HepG2 (cell line): ENCODE measurements around the gene TRIP6. TPM values are rescaled to one million over a fixed set of nuclear protein-coding genes. Genes with fewer than 3 reads are reported as not detected.

Experiments used
- AHR ChIP-seq: IDR thresholded peaks from 2 replicates; pipeline ENCODE4 v1.6.1; 2018; ENCODE audit warnings: missing genetic modification reagents, missing compliant biosample characterization
- CHD4 ChIP-seq: fragments of 200-600 bp; sonication (generic); IDR thresholded peaks from 2 replicates; pipeline ENCODE4 v1.7.0; 2017; ENCODE audit warnings: mild to moderate bottlenecking, low read length, borderline replicate concordance
- DMTF1 ChIP-seq: sonication (generic); formaldehyde crosslinking; IDR thresholded peaks from 2 replicates; pipeline ENCODE4 v1.4.0; 2020; ENCODE audit warnings: mild to moderate bottlenecking, missing genetic modification reagents
- GABPA ChIP-seq, 2 experiments: IDR thresholded peaks; 2 replicates each; pipeline ENCODE4 v1.6.1; 2011 to 2016; ENCODE audit warnings: low read depth in 2 of 2, low read length in 1 of 2, missing biosample characterization in 1 of 2, missing genetic modification characterization in 1 of 2
- MLLT10 ChIP-seq: sonication (generic); formaldehyde crosslinking; IDR thresholded peaks from 2 replicates; pipeline ENCODE4 v1.4.0; 2020; ENCODE audit warnings: missing genetic modification reagents
- PAF1 ChIP-seq: IDR thresholded peaks from 2 replicates; pipeline ENCODE4 v1.6.1; 2016; ENCODE audit warnings: missing genetic modification reagents, missing compliant biosample characterization
- PAX8 ChIP-seq: sonication (generic); formaldehyde crosslinking; IDR thresholded peaks from 2 replicates; pipeline ENCODE4 v1.8.0; 2022; ENCODE audit warnings: mild to moderate bottlenecking, missing genetic modification reagents, borderline replicate concordance
- RFX5 ChIP-seq: IDR thresholded peaks from 2 replicates; pipeline ENCODE4 v1.6.1; 2011; ENCODE audit warnings: low read depth, low read length, improper control_type of control experiment
- SETDB1 ChIP-seq: sonication (generic); formaldehyde crosslinking; IDR thresholded peaks from 2 replicates; pipeline ENCODE4 v1.5.1; 2020; ENCODE audit warnings: missing genetic modification reagents, mild to moderate bottlenecking, borderline replicate concordance
- TEAD2 ChIP-seq: sonication (generic); formaldehyde crosslinking; IDR thresholded peaks from 2 replicates; pipeline ENCODE4 v1.9.0; 2021; ENCODE audit warnings: missing genetic modification reagents
- U2AF2 ChIP-seq: fragments of 200-400 bp; formaldehyde crosslinking; IDR thresholded peaks from 2 replicates; pipeline ENCODE4 v1.6.1; 2017; ENCODE audit warnings: low read depth, mild to moderate bottlenecking, low read length
- ZNF24 ChIP-seq: fragments of 450-650 bp; IDR thresholded peaks from 2 replicates; pipeline ENCODE4 v1.6.1; 2017; ENCODE audit warnings: antibody characterized with exemption, mild to moderate bottlenecking
- ZNF430 ChIP-seq: sonication (generic); formaldehyde crosslinking; IDR thresholded peaks from 2 replicates; pipeline ENCODE4 v1.9.0; 2021; ENCODE audit warnings: mild to moderate bottlenecking, missing genetic modification reagents
- ZNF660 ChIP-seq: sonication (generic); formaldehyde crosslinking; IDR thresholded peaks from 2 replicates; pipeline ENCODE4 v1.5.1; 2020; ENCODE audit warnings: mild to moderate bottlenecking, low read depth, missing genetic modification reagents, borderline replicate concordance
- ZNF879 ChIP-seq: sonication (generic); formaldehyde crosslinking; IDR thresholded peaks from 2 replicates; pipeline ENCODE4 v1.8.1; 2023; ENCODE audit warnings: missing genetic modification reagents
- ZSCAN12 ChIP-seq: sonication (generic); formaldehyde crosslinking; IDR thresholded peaks from 2 replicates; pipeline ENCODE4 v1.9.0; 2021; ENCODE audit warnings: mild to moderate bottlenecking, missing genetic modification reagents
- polyA plus RNA-seq, 8 experiments: library from polyadenylated mRNA; depleted of rRNA in 3 of 8; stranded (reverse) in 7 of 8; unstranded in 1 of 8; fragments of >200 nt; fragmentation: Illumina TruSeq in 4 of 8; extraction: Trizol in 4 of 8; gene quantifications; 2 replicates each; pipeline versions ENCODE4 v1.2.1 to v1.2.3, GENCODE V29; 2011 to 2016; ENCODE audit warnings: low read depth in 4 of 8, missing spikeins in 1 of 8, mixed read lengths in 1 of 8; ENCODE audit not compliant: insufficient read depth in 1 of 8
- total RNA-seq, 5 experiments: library from RNA; depleted of rRNA; stranded (reverse); fragments of >200 nt; fragmentation: Illumina TruSeq; extraction: Trizol; gene quantifications; 2 replicates each; pipeline ENCODE4 v1.2.3, GENCODE V29; 2016; ENCODE audit warnings: low read depth in 1 of 5

The TRIP6 gene
- total and polyA plus RNA-seq, 2 of the 13 experiments (the other 11 are each of a cell fraction or from before 2014, with no cell fraction given): 0.34 to 0.38 TPM

GRCh38 chr7:100874577-100875355 is 7.6 kb downstream of the TRIP6 start, which contains the start of gene SRRT (continued):
- TF ChIP-seq GABPA (IDR thresholded peaks at IDR 0.05; ENCODE audit: low read depth, low read length) (peak; percentile 65), GABPA (CRISPR knock-in tag; IDR thresholded peaks at IDR 0.05; ENCODE audit: low read depth) (peak; percentile 92), SETDB1 (no peak), U2AF2 (no peak), PAX8 (CRISPR knock-in tag) (peak; percentile 92; the same call in 1 of the 2 replicates), ZSCAN12 (CRISPR knock-in tag) (no peak; the same call in 1 of the 2 replicates), PAF1 (CRISPR knock-in tag) (no peak), AHR (CRISPR knock-in tag) (no peak), DMTF1 (CRISPR knock-in tag) (no peak; the same call in 1 of the 2 replicates), MLLT10 (CRISPR knock-in tag) (no peak), CHD4 (no peak), RFX5 (no peak), ZNF879 (CRISPR knock-in tag) (peak; percentile 86), ZNF24 (no peak), TEAD2 (CRISPR knock-in tag) (no peak), ZNF660 (CRISPR knock-in tag) (no peak), ZNF430 (CRISPR knock-in tag) (peak; percentile 87; the same call in 1 of the 2 replicates)
